ENCODE results near the gene ESX1. TPM values are rescaled to one million over a fixed set of nuclear protein-coding genes. Genes with fewer than 3 reads are reported as not detected.

ESX1 gene
- total RNA-seq (2022): not detected in 2 replicates
- Bru-seq, nascent RNA: not detected
- not detected for BruChase-seq, experiment 1, labeled RNA remaining after a 6-hour chase
- BruChase-seq, experiment 2, labeled RNA remaining after a 2-hour chase: not detected
- long read RNA-seq: 0 reads

DNA sequence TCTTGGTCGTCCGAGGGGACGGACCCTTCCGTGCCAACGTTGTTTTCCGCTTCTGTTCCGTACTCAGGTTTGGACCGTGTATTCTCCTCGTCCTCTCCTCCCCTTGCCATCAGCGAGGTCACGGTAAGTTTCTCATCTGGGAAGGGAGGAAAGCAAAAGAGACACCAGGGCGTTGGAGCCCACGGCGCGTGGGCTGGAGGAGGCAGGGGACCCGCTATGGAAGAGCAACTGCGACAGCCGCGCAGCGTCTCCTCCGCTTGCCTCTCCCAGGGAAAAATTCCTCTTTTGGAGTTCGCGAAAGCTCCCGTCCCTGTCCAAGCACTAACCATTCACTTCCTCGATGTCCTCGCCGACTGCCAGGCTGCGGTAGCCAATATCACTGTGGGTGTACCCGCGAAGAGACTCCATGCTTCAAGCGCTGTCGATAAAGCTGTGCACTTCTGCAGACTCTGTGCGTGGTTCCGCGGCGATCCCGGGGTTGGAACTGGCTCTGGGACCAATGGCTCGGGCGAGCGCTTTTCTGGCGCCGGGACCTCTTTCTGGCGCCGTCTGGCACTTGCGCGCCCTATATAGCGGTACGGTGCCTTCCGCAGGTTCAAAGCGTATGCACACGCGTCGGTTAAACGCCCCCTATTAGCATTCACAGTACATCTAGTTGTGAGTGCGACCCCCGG is at the start of gene ESX1:
TSS of gene ESX1 (minus strand) at position 492 of the 674 bp plus-strand sequence. CDS start at position 408, 84 bp downstream.
- TF ChIP-seq CTCF (IDR thresholded peaks at IDR 0.05; ENCODE audit: unreplicated experiment): no peak
- no peak for DNase-seq (ENCODE audit: unreplicated experiment)
- no TSS peak for BruUV-seq (replicated peaks)
- Mint-ChIP-seq H3K4me1 (ENCODE audit: insufficient read depth, unreplicated experiment) (no peaks in the 10 kb centered on the region), H3K4me3 (ENCODE audit: unreplicated experiment) (peak within 1 kb of the TSS; percentile 70), H3K36me3 (ENCODE audit: insufficient read depth, unreplicated experiment) (no peaks in the 10 kb centered on the region), H3K27me3 (ENCODE audit: insufficient read depth, unreplicated experiment) (peaks cover 26% of the 10 kb centered on the region), H3K9me3 (ENCODE audit: unreplicated experiment) (no peaks in the 10 kb centered on the region), H3K27ac (ENCODE audit: low read depth, unreplicated experiment) (no peak within 1 kb of the TSS)
- ChIA-PET CTCF (no interaction called here), POLR2A (no interaction called here)
- intact Hi-C loops (cut with micrococcal nuclease): no loop called here

DNA sequence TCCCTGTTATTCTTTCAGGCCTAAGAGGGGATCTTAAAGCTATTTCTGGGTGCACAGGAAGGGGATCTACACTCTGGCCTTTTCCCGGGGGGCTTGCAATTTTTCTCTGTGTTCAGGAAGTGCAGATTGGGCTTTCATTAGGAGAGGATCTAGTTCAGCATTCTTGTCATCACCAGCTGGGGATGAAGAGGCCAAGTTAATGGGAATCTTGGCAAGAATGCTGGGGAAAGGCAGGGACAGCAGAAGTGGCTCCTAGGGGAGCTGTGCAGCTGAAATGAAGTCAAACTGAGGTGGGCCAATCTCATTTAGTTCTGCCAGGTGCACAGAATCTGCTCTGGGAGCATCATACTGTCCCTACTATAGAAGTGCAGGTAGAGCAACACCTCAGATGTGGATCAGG is 40.9 kb upstream of the ESX1 start:
- ChIA-PET POLR2A (no interaction called here), CTCF (interaction anchor here (0.6 to 1.9 kb wide), 3 partner anchors 14 to 76 kb away, joined by 4 to 11 read pairs (median 5); no protein-coding TSS in a partner anchor)
- intact Hi-C loops (cut with micrococcal nuclease): no loop called here
- H3K4me1 Mint-ChIP-seq (ENCODE audit: insufficient read depth, unreplicated experiment): no peaks in the 10 kb centered on the region
- no TSS peak for BruUV-seq (replicated peaks)
- no peaks in the 10 kb centered on the region for H3K9me3 Mint-ChIP-seq (ENCODE audit: unreplicated experiment)
- TF ChIP-seq CTCF (IDR thresholded peaks at IDR 0.05; ENCODE audit: unreplicated experiment): no peak
- DNase-seq (ENCODE audit: unreplicated experiment): no peak
- no peaks in the 10 kb centered on the region for H3K36me3 Mint-ChIP-seq (ENCODE audit: insufficient read depth, unreplicated experiment)
- H3K27ac Mint-ChIP-seq (ENCODE audit: low read depth, unreplicated experiment): no peak overlapping the region
- peaks cover 68% of the 10 kb centered on the region for H3K27me3 Mint-ChIP-seq (ENCODE audit: insufficient read depth, unreplicated experiment)
- no peak overlapping the region for H3K4me3 Mint-ChIP-seq (ENCODE audit: unreplicated experiment)

DNA sequence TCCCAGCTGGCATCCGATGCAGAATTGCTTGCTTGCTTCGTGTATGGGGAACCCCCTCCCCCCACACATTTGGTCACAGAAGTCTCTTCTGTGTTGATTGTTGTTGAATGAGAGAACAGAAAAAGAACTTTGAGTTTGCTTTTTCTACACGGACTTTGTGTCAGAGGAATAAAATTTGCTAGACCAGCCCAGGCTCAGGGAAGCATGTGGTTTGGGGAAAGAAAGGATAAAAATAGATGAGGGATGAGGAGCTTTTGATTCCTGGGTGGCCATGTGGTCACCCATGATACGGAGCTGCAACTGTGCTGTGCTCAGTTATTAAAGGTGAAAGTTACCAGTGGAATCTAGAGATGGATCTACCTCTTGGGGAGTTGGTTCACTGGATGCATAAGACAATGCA is 34.2 kb upstream of the ESX1 start:
- Mint-ChIP-seq H3K9me3 (ENCODE audit: unreplicated experiment) (no peaks in the 10 kb centered on the region), H3K4me1 (ENCODE audit: insufficient read depth, unreplicated experiment) (no peaks in the 10 kb centered on the region), H3K27ac (ENCODE audit: low read depth, unreplicated experiment) (no peak overlapping the region), H3K27me3 (ENCODE audit: insufficient read depth, unreplicated experiment) (peaks cover 78% of the 10 kb centered on the region), H3K4me3 (ENCODE audit: unreplicated experiment) (no peak overlapping the region), H3K36me3 (ENCODE audit: insufficient read depth, unreplicated experiment) (peaks cover 5% of the 10 kb centered on the region)
- DNase-seq (ENCODE audit: unreplicated experiment): no peak
- TF ChIP-seq CTCF (IDR thresholded peaks at IDR 0.05; ENCODE audit: unreplicated experiment): no peak
- ChIA-PET CTCF (no interaction called here), POLR2A (interaction anchor here (0.6 kb wide), 1 partner anchor 110 kb away, joined by 3 read pairs; no protein-coding TSS in a partner anchor)
- no TSS peak for BruUV-seq (replicated peaks)
- intact Hi-C loops (cut with micrococcal nuclease): no loop called here

DNA sequence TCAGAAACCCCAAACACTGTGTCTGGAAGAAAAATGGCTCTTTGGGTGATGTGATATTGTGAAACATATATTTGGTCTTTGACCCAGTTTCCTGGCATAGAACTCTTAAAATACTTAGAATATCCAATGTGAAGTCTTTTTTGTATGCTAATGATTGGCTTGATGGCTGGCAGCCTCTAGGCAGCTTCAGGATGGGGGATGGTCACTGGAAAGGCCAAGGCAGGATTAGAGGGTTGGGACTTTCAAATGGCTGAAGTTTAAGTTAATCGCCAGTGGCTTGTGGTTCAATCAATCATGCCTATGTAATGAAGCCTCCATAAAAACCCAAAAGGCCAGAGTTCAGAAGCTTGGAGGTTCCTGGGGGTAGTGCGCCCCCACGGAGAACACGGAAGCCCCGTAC is 33.5 kb upstream of the ESX1 start:
- DNase-seq (ENCODE audit: unreplicated experiment): no peak
- intact Hi-C loops (cut with micrococcal nuclease): no loop called here
- H3K4me1 Mint-ChIP-seq (ENCODE audit: insufficient read depth, unreplicated experiment): no peaks in the 10 kb centered on the region
- H3K27ac Mint-ChIP-seq (ENCODE audit: low read depth, unreplicated experiment): no peak overlapping the region
- TF ChIP-seq CTCF (IDR thresholded peaks at IDR 0.05; ENCODE audit: unreplicated experiment): no peak
- H3K36me3 Mint-ChIP-seq (ENCODE audit: insufficient read depth, unreplicated experiment): peaks cover 5% of the 10 kb centered on the region
- BruUV-seq (replicated peaks): no TSS peak
- POLR2A ChIA-PET: no interaction called here
- CTCF ChIA-PET: no interaction called here
- H3K27me3 Mint-ChIP-seq (ENCODE audit: insufficient read depth, unreplicated experiment): peaks cover 71% of the 10 kb centered on the region
- H3K4me3 Mint-ChIP-seq (ENCODE audit: unreplicated experiment): no peak overlapping the region
- no peaks in the 10 kb centered on the region for H3K9me3 Mint-ChIP-seq (ENCODE audit: unreplicated experiment)

Measured in MCF 10A (cell line).